Skeletal muscle tissue (tissue), 4 donors: Measurements from ENCODE around the gene AP1B1. TPM values are rescaled to one million over a fixed set of nuclear protein-coding genes. Genes with fewer than 3 reads are reported as not detected.

ENCODE experiments used
- H3K27ac ChIP-seq: one replicate; pipeline ENCODE4 v1.7.0; 2013; ENCODE audit warnings: mild to moderate bottlenecking, low read depth, low read length, inconsistent platforms
- H3K27me3 ChIP-seq, 3 donors: one replicate each; pipeline ENCODE4 v1.7.0; 2013; ENCODE audit warnings: low read length in 3 of 3; ENCODE audit not compliant: control insufficient read depth in 3 of 3, insufficient read depth in 3 of 3
- H3K36me3 ChIP-seq, 3 donors: one replicate each; pipeline ENCODE4 v1.7.0; 2013; ENCODE audit warnings: low read length in 3 of 3; ENCODE audit not compliant: control insufficient read depth in 3 of 3, insufficient read depth in 3 of 3
- H3K4me1 ChIP-seq, 3 donors: one replicate each; pipeline ENCODE4 v1.7.0; 2013; ENCODE audit warnings: low read length in 3 of 3, mild to moderate bottlenecking in 3 of 3; ENCODE audit not compliant: control insufficient read depth in 3 of 3, insufficient read depth in 3 of 3
- H3K4me3 ChIP-seq, 3 donors: one replicate each; pipeline ENCODE4 v1.7.0; 2013; ENCODE audit warnings: low read length in 3 of 3
- H3K9ac ChIP-seq, 3 donors: one replicate each; pipeline ENCODE4 v1.7.0; 2013; ENCODE audit warnings: low read length in 3 of 3, mild to moderate bottlenecking in 3 of 3, moderate library complexity in 2 of 3, low read depth in 1 of 3
- H3K9me3 ChIP-seq, 3 donors: one replicate each; pipeline ENCODE4 v1.7.0; 2013; ENCODE audit warnings: low read length in 3 of 3; ENCODE audit not compliant: control insufficient read depth in 3 of 3
- total RNA-seq: library from RNA; depleted of rRNA; stranded (reverse); fragments of >200 nt; gene quantifications from one replicate; pipeline ENCODE4 v1.2.3, GENCODE V29; 2014
- donor health status: Osteomylitis.

Gene AP1B1
- total RNA-seq, 1 donor from 2014 or later: 23.0 TPM

DNA sequence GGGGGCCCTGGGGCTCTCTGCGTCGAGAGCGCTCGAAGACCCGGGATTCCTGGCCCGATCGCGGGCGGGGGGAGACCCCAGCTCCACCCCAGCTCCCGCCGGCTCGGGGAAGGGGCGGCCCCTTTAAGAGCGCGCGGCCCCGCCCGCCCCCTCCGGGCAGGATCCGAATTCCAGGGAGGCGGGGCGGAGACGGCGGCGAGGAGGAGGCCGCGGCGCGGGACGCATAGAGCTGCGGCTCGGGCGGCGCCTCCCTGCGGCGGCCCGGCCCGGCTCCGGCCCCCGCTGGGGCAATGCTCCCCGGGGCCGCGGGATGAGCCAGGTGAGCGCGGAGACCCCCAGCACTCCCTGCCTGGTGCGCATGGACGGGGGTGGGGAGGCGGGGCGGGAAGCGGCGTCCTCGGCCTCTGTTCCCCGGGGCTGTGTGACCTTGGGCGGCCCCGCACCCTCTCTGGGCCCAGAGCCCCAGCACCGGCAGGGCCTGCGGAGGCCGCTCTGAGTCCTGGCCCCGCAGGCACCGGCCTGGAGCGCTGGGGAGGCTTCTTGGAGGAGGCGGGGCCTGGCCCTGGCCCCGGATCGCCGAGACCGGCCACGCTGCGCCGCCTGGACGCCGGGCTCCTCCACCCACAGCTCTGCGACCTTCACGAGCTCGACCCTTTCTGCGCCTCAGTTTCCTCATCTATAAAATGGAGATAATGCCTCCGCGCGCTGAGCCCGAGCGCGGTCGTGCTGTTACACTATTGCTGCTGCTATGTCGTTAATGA is 81.4 kb downstream of the AP1B1 start:
- Histone ChIP-seq H3K9ac (peak overlapping the region; percentile 43 to 80 (median 66)), H3K4me1 (peaks cover 49 to 62% (median 57%) of the 10 kb centered on the region in 3 donors), H3K4me3 (peak overlapping the region; percentile 62 to 87 (median 81)), H3K9me3 (no peaks in the 10 kb centered on the region), H3K27ac (peak overlapping the region; percentile 47), H3K36me3 (no peaks in the 10 kb centered on the region), H3K27me3 (peaks cover 0 to 15% (median 0%) of the 10 kb centered on the region in 3 donors)

DNA sequence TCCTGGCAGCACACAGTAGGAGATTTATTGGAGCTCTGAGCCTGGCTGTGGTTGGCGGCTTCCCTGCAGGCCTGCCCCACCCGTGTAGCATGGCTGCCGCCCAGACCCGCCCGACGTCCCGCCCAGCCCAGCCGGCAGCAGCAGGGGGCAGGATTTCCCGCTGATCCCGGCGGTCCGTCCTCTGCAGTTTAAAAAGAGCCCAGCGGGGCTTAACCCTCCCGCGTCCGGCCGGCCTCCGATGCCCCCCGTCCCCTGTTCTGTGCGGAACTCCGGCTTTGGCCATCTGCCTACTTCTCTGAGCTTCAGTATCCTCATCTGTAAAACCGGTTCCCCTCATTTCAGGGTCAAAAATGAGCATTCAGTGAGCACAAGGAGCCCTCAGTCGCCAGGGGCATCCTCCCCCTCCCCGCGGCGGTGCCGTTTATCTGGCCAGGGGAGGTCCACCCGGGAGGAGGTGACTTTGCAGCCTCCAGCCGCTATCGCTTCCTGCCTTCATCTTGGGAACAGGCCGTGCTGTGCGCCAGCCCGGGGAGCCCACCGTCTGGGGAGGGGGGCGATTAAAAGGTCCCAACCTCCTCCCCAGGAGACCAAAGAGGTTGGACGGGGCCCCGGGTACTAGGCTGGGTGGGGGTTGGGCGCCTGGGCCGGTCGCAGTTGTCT is 82.1 kb downstream of the AP1B1 start, which contains the start of gene GAS2L1:
Gene GAS2L1 (plus strand): TSS at position 476 of the 660 bp plus-strand sequence. CDS start 1,456 bp downstream, outside the sequence.
- peak within 1 kb of the TSS; percentile 47 for H3K27ac ChIP-seq
- peaks cover 49 to 63% (median 57%) of the 10 kb centered on the region in 3 donors for H3K4me1 ChIP-seq
- peak within 1 kb of the TSS; percentile 62 to 87 (median 81) for H3K4me3 ChIP-seq
- H3K36me3 ChIP-seq: peaks cover 0 to 2% (median 1%) of the 10 kb centered on the region in 3 donors
- peak within 1 kb of the TSS; percentile 43 to 80 (median 66) for H3K9ac ChIP-seq
- no peaks in the 10 kb centered on the region for H3K9me3 ChIP-seq
- peaks cover 0 to 7% (median 0%) of the 10 kb centered on the region in 3 donors for H3K27me3 ChIP-seq

- Histone ChIP-seq H3K27ac (no peak overlapping the region), H3K4me1 (peaks cover 48 to 62% (median 56%) of the 10 kb centered on the region in 3 donors)
Observed at GRCh38 chr22:29305836-29306174, 82.6 kb downstream of the AP1B1 start.

DNA sequence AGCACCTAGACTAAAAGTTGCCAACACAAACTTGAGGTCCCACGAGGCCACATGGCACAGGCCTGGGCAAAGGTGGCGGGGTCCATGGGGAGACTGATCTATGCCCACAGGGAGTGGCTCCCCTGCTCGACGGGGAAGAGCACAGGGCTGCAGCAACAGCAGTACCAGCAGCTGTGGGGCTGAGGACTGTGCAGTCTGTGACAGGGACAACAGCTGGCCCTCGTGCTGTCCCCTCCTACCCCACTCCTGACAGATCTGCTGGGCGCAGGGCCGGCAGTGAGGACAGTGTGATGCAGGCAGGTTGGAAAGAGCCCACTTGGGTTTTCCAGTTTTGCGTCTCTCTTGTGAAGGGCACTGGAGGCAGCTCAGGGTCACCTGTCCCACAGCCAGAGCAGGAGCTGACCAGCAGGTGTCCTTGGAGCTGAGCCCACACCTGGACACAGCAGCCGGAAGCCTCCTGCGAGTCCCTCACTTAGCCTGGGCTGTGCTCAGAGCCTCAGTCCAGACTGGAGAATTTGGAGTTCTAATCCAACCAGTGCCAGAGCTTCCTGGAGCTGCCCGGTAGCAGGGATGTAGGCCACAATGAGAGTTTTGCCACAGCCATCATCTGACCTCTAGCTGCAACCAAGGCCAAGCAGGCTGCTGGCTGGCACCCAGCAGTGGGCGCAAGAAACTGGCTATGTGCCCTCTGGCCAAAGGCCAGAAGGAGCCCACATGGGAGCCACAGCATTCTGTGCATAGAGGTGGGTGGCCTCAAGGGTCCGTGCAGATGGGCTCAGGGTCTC is 85.5 kb downstream of the AP1B1 start:
- Histone ChIP-seq H3K4me1 (peaks cover 21 to 35% (median 29%) of the 10 kb centered on the region in 3 donors), H3K4me3 (no peak overlapping the region), H3K36me3 (peaks cover 26 to 29% (median 27%) of the 10 kb centered on the region in 3 donors), H3K27me3 (no peaks in the 10 kb centered on the region), H3K27ac (no peak overlapping the region), H3K9ac (peak overlapping the region in 2 of 3 donors; percentile 8 to 16), H3K9me3 (no peaks in the 10 kb centered on the region)

More at GRCh38 chr22:29305836-29306174, 82.6 kb downstream of the AP1B1 start:
- Histone ChIP-seq H3K4me3 (peak overlapping the region; percentile 22 to 62 (median 35)), H3K9me3 (no peaks in the 10 kb centered on the region), H3K9ac (peak overlapping the region in 1 of 3 donors; percentile 80), H3K27me3 (peaks cover 0 to 4% (median 0%) of the 10 kb centered on the region in 3 donors), H3K36me3 (peaks cover 3 to 6% (median 6%) of the 10 kb centered on the region in 3 donors)

- H3K9ac ChIP-seq: peak overlapping the region in 1 of 3 donors; percentile 16
- H3K9me3 ChIP-seq: no peaks in the 10 kb centered on the region
- peaks cover 31 to 34% (median 32%) of the 10 kb centered on the region in 3 donors for H3K36me3 ChIP-seq
- no peak overlapping the region for H3K4me3 ChIP-seq
- no peaks in the 10 kb centered on the region for H3K27me3 ChIP-seq
- H3K27ac ChIP-seq: no peak overlapping the region
- peaks cover 15 to 30% (median 24%) of the 10 kb centered on the region in 3 donors for H3K4me1 ChIP-seq
Observed at GRCh38 chr22:29302402-29302680, 86.0 kb downstream of the AP1B1 start.

- Histone ChIP-seq H3K4me1 (peaks cover 13 to 29% (median 22%) of the 10 kb centered on the region in 3 donors), H3K9me3 (no peaks in the 10 kb centered on the region), H3K9ac (no peak overlapping the region), H3K36me3 (peaks cover 36 to 39% (median 37%) of the 10 kb centered on the region in 3 donors), H3K4me3 (no peak overlapping the region), H3K27ac (no peak overlapping the region), H3K27me3 (no peaks in the 10 kb centered on the region)
Observed at GRCh38 chr22:29301716-29302401, 86.5 kb downstream of the AP1B1 start.

DNA sequence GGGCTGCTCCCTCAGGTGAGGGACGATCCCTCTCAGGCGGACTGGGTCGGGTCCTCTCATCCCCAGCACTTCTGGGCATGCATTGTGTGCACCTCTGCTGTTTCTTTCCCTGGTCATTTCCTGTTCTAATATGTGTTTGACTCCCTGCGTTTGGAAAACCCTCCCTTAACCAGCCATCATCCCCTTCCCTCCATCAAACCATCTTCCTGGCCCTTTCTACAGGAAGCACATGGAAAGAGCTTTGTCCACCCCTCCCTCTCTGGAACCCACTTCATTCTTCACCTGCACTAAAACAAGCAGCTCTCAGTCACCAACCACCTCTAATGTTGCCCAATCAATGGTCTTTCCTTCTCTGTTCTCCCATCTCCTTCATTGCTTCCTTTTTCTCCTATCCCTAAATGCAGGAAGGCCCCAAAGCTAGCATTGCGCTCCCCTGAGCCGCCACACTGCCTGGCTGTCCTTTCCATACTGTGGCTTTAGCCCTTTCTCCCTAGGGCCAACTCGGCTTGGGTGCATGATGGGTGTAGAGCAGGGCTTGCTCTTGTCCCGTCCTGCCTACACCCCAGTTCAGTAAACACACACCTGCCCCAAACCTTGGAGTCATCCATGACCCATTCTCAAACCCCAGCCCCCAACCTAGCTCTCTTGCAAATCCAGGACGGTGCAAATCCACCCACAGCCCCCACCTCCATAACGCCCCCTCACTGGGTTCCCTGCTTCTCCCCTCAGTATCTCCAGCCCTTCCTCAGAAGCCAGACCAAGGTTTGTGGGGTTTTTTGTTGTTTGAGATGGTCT is 87.4 kb downstream of the AP1B1 start:
- no peaks in the 10 kb centered on the region for H3K27me3 ChIP-seq
- no peak overlapping the region for H3K9ac ChIP-seq
- H3K4me3 ChIP-seq: no peak overlapping the region
- no peak overlapping the region for H3K27ac ChIP-seq
- H3K36me3 ChIP-seq: peaks cover 44 to 47% (median 46%) of the 10 kb centered on the region in 3 donors
- H3K4me1 ChIP-seq: peaks cover 9 to 24% (median 17%) of the 10 kb centered on the region in 3 donors
- no peaks in the 10 kb centered on the region for H3K9me3 ChIP-seq

- Histone ChIP-seq H3K9me3 (no peaks in the 10 kb centered on the region), H3K9ac (no peak overlapping the region), H3K4me1 (peaks cover 7 to 21% (median 14%) of the 10 kb centered on the region in 3 donors), H3K4me3 (no peak overlapping the region), H3K36me3 (peaks cover 50 to 53% (median 51%) of the 10 kb centered on the region in 3 donors), H3K27me3 (no peaks in the 10 kb centered on the region), H3K27ac (no peak overlapping the region)
Observed at GRCh38 chr22:29300467-29300806, 87.9 kb downstream of the AP1B1 start.
